Measurements from ENCODE around the gene RNF41. TPM values are rescaled to one million over a fixed set of nuclear protein-coding genes. Genes with fewer than 3 reads are reported as not detected.

The RNF41 gene
- total and polyA plus RNA-seq, 2 of the 13 experiments (the other 11 are each of a cell fraction or from before 2014, with no cell fraction given) = 27.1 to 39.4 TPM

- TF ChIP-seq ZNF441 (CRISPR knock-in tag; IDR thresholded peaks at IDR 0.05; ENCODE audit: borderline replicate concordance) (no peak), PITX1 (CRISPR knock-in tag; IDR thresholded peaks at IDR 0.05) (0 out of 2 replicates have a peak, but pooled peaks have one; percentile 45), POGK (CRISPR knock-in tag; conservative IDR thresholded peaks at IDR 0.05) (no peak; the same call in 1 of the 2 replicates), ZNF432 (CRISPR knock-in tag; IDR thresholded peaks at IDR 0.05; ENCODE audit: borderline replicate concordance) (no peak), FOSL2 (CRISPR knock-in tag; IDR thresholded peaks at IDR 0.05) (peak; percentile 32; the same call in 1 of the 2 replicates), ZNF792 (CRISPR knock-in tag; IDR thresholded peaks at IDR 0.05) (peak; percentile 87), MAFF (IDR thresholded peaks at IDR 0.05; ENCODE audit: low read depth, low read length) (no peak), DMAP1 (CRISPR knock-in tag; IDR thresholded peaks at IDR 0.05) (peak; percentile 94), FOXM1 (CRISPR knock-in tag; IDR thresholded peaks at IDR 0.05) (no peak), HDAC1 (CRISPR knock-in tag; IDR thresholded peaks at IDR 0.05) (peak; percentile 48), ATAD3A (CRISPR knock-in tag; IDR thresholded peaks at IDR 0.05) (no peak), ZFX (CRISPR knock-in tag; IDR thresholded peaks at IDR 0.05; ENCODE audit: low read depth) (peak; percentile 87), ATF5 (CRISPR knock-in tag; IDR thresholded peaks at IDR 0.05; ENCODE audit: low read depth) (no peak), NR1H2 (CRISPR knock-in tag; IDR thresholded peaks at IDR 0.05; ENCODE audit: borderline replicate concordance, low read depth) (no peak), PAX8 (CRISPR knock-in tag; IDR thresholded peaks at IDR 0.05; ENCODE audit: borderline replicate concordance) (no peak), STAT5B (CRISPR knock-in tag; IDR thresholded peaks at IDR 0.05) (no peak), AGO2 (optimal IDR thresholded peaks at IDR 0.05; ENCODE audit: low read depth, low read length) (no peak), PREB (CRISPR knock-in tag; IDR thresholded peaks at IDR 0.05) (no peak), ZNF761 (CRISPR knock-in tag; conservative IDR thresholded peaks at IDR 0.05) (0 out of 2 replicates have a peak, but pooled peaks have one; percentile 46), XRCC5 (optimal IDR thresholded peaks at IDR 0.05; ENCODE audit: low read length) (peak; percentile 2), HCFC1 (IDR thresholded peaks at IDR 0.05; ENCODE audit: low read depth, low read length) (no peak), ZNF124 (CRISPR knock-in tag; IDR thresholded peaks at IDR 0.05) (0 out of 2 replicates have a peak, but pooled peaks have one; percentile 2), GATAD2A (CRISPR knock-in tag; IDR thresholded peaks at IDR 0.05) (peak; percentile 53), SRF (IDR thresholded peaks at IDR 0.05; ENCODE audit: low read depth, low read length) (no peak), ZFP41 (CRISPR knock-in tag; IDR thresholded peaks at IDR 0.05; ENCODE audit: borderline replicate concordance) (no peak), ZNF431 (CRISPR knock-in tag; IDR thresholded peaks at IDR 0.05; ENCODE audit: borderline replicate concordance, low read depth) (peak; percentile 85; the same call in 1 of the 2 replicates)
- TF ChIP-seq, protein P1, sequence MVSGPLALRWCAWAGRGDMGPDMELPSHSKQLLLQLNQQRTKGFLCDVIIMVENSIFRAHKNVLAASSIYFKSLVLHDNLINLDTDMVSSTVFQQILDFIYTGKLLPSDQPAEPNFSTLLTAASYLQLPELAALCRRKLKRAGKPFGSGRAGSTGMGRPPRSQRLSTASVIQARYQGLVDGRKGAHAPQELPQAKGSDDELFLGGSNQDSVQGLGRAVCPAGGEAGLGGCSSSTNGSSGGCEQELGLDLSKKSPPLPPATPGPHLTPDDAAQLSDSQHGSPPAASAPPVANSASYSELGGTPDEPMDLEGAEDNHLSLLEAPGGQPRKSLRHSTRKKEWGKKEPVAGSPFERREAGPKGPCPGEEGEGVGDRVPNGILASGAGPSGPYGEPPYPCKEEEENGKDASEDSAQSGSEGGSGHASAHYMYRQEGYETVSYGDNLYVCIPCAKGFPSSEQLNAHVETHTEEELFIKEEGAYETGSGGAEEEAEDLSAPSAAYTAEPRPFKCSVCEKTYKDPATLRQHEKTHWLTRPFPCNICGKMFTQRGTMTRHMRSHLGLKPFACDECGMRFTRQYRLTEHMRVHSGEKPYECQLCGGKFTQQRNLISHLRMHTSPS (CRISPR knock-in tag; IDR thresholded peaks at IDR 0.05; ENCODE audit: low read depth) = no peak
Measured at GRCh38 chr12:56230432-56231183, 8.9 kb upstream of the RNF41 start (continued).

All from HepG2 (cell line).